Measurements from ENCODE around the gene ZNF655.

Gene ZNF655

GRCh38 chr7:99607548-99607947 lies 49.1 kb downstream of the ZNF655 start:
- Histone ChIP-seq H3K9me3 (ENCODE audit: control insufficient read depth, insufficient read depth, low read depth, low read length) (no peaks in the 10 kb centered on the region), H3K27ac (ENCODE audit: extremely low read depth, low read depth, low read length) (no peak overlapping the region), H3K4me3 (ENCODE audit: low read depth, low read length) (no peak overlapping the region), H3K4me1 (ENCODE audit: control insufficient read depth, insufficient read depth, low read length) (no peaks in the 10 kb centered on the region), H3K36me3 (ENCODE audit: control insufficient read depth in 2 of 2, insufficient read depth in 1 of 2, low read length in 2 of 2) (no peaks in the 10 kb centered on the region)
- TF ChIP-seq ZFHX2 (tag by site-specific recombination; conservative IDR thresholded peaks at IDR 0.05): no peak
- no peak for TF ChIP-seq BCL11B (tag by site-specific recombination; IDR thresholded peaks at IDR 0.05; ENCODE audit: low read depth)
- TF ChIP-seq ZNF121 (tag by site-specific recombination; IDR thresholded peaks at IDR 0.05): no peak
- TF ChIP-seq ZNF354C (tag by site-specific recombination; IDR thresholded peaks at IDR 0.05; ENCODE audit: borderline replicate concordance, low read depth): no peak
- no peak for TF ChIP-seq ZNF311 (tag by site-specific recombination; IDR thresholded peaks at IDR 0.05; ENCODE audit: borderline replicate concordance)
- no peak for TF ChIP-seq ZNF677 (tag by site-specific recombination; IDR thresholded peaks at IDR 0.05)
- no peak for TF ChIP-seq ZNF549 (tag by site-specific recombination; IDR thresholded peaks at IDR 0.05)
- no peak for TF ChIP-seq ZBTB26 (tag by site-specific recombination; optimal IDR thresholded peaks at IDR 0.05)
- no peak for TF ChIP-seq ELK4 (IDR thresholded peaks at IDR 0.05; ENCODE audit: borderline replicate concordance, low read depth, low read length)
- TF ChIP-seq ZNF433 (tag by site-specific recombination; IDR thresholded peaks at IDR 0.05; ENCODE audit: low read depth): no peak
- no peak for TF ChIP-seq ZBTB48 (tag by site-specific recombination; IDR thresholded peaks at IDR 0.05)
- no peak for TF ChIP-seq ZNF658 (tag by site-specific recombination; IDR thresholded peaks at IDR 0.05)
- TF ChIP-seq ZNF529 (tag by site-specific recombination; IDR thresholded peaks at IDR 0.05; ENCODE audit: insufficient replicate concordance): no peak
- TF ChIP-seq ZNF837 (tag by site-specific recombination; IDR thresholded peaks at IDR 0.05): no peak
- TF ChIP-seq ZFP41 (tag by site-specific recombination; IDR thresholded peaks at IDR 0.05; ENCODE audit: borderline replicate concordance): no peak
- ChIA-PET CTCF (interaction anchor here (1.8 kb wide), 1 partner anchor 8 kb away, joined by 7 read pairs; no protein-coding TSS in a partner anchor), POLR2A (interaction anchor here (2.0 kb wide), 1 partner anchor 9 kb away, joined by 5 read pairs; the partner anchor contains the start of gene ZSCAN25)

GRCh38 chr7:99614495-99614894 lies 56.1 kb downstream of the ZNF655 start:
- POLR2A ChIA-PET: no interaction called here
- no peak for TF ChIP-seq KLF8 (tag by site-specific recombination; IDR thresholded peaks at IDR 0.05)
- no peak for TF ChIP-seq GFI1B (tag by site-specific recombination; IDR thresholded peaks at IDR 0.05)
- no peak for TF ChIP-seq ZNF292 (tag by site-specific recombination; IDR thresholded peaks at IDR 0.05; ENCODE audit: borderline replicate concordance, low read depth)
- no peak for TF ChIP-seq ZBTB44 (tag by site-specific recombination; IDR thresholded peaks at IDR 0.05)
- TF ChIP-seq ZNF776 (tag by site-specific recombination; IDR thresholded peaks at IDR 0.05; ENCODE audit: borderline replicate concordance): no peak
- TF ChIP-seq ZNF692 (tag by site-specific recombination; IDR thresholded peaks at IDR 0.05): no peak
- no peak for TF ChIP-seq YY1 (tag by site-specific recombination; IDR thresholded peaks at IDR 0.05)
- TF ChIP-seq ZNF132 (tag by site-specific recombination; IDR thresholded peaks at IDR 0.05; ENCODE audit: borderline replicate concordance): no peak
- TF ChIP-seq HIC1 (tag by site-specific recombination; IDR thresholded peaks at IDR 0.05): no peak
- no peak for TF ChIP-seq ZNF600 (tag by site-specific recombination; IDR thresholded peaks at IDR 0.05)
- no peak for TF ChIP-seq ZXDB (tag by site-specific recombination; IDR thresholded peaks at IDR 0.05)
- TF ChIP-seq ZNF677 (tag by site-specific recombination; IDR thresholded peaks at IDR 0.05): no peak
- TF ChIP-seq KLF17 (tag by site-specific recombination; IDR thresholded peaks at IDR 0.05): no peak
- Histone ChIP-seq H3K4me3 (ENCODE audit: low read depth, low read length) (no peak overlapping the region), H3K27ac (ENCODE audit: extremely low read depth, low read depth, low read length) (no peak overlapping the region), H3K9me3 (ENCODE audit: control insufficient read depth, insufficient read depth, low read depth, low read length) (no peaks in the 10 kb centered on the region), H3K36me3 (ENCODE audit: control insufficient read depth in 2 of 2, insufficient read depth in 1 of 2, low read length in 2 of 2) (peaks cover 6 to 15% of the 10 kb centered on the region in 2 experiments), H3K4me1 (ENCODE audit: control insufficient read depth, insufficient read depth, low read length) (no peaks in the 10 kb centered on the region)
- CTCF ChIA-PET: interaction anchor here (1.3 to 2.1 kb wide), 2 partner anchors 10 to 89 kb away, joined by 4 to 9 read pairs; no protein-coding TSS in a partner anchor

Measured in HEK293 (cell line).